WTC11 (cell line): ENCODE results near the gene CST3.

Experiments used
- CREM ChIP-seq: sonication (generic); formaldehyde crosslinking; IDR thresholded peaks from 2 replicates; pipeline ENCODE4 v1.8.1; 2022; ENCODE audit warnings: mild to moderate bottlenecking, missing genetic modification reagents, moderate library complexity
- FOXJ3 ChIP-seq: sonication (generic); formaldehyde crosslinking; IDR thresholded peaks from 2 replicates; pipeline ENCODE4 v1.9.0; 2021; ENCODE audit warnings: missing genetic modification reagents, mild to moderate bottlenecking, borderline replicate concordance
- FOXK1 ChIP-seq: sonication (generic); formaldehyde crosslinking; IDR thresholded peaks from 2 replicates; pipeline ENCODE4 v1.8.0; 2022; ENCODE audit warnings: mild to moderate bottlenecking, moderate library complexity, missing genetic modification reagents
- GTF2I ChIP-seq: fragments of 250-450 bp; sonication (Bioruptor Pico); conservative IDR thresholded peaks from 2 replicates; pipeline ENCODE4 v1.4.0; 2021; ENCODE audit warnings: mild to moderate bottlenecking
- JUN ChIP-seq: sonication (generic); formaldehyde crosslinking; IDR thresholded peaks from 2 replicates; pipeline ENCODE4 v1.8.0; 2023; ENCODE audit warnings: mild to moderate bottlenecking, missing genetic modification reagents
- MAX ChIP-seq: sonication (generic); formaldehyde crosslinking; IDR thresholded peaks from 2 replicates; pipeline ENCODE4 v1.8.0; 2022; ENCODE audit warnings: mild to moderate bottlenecking, missing genetic modification reagents
- SP1 ChIP-seq: sonication (generic); formaldehyde crosslinking; conservative IDR thresholded peaks from 2 replicates; pipeline ENCODE4 v1.8.1; 2022; ENCODE audit warnings: missing genetic modification reagents
- ZNF232 ChIP-seq: sonication (generic); formaldehyde crosslinking; IDR thresholded peaks from 2 replicates; pipeline ENCODE4 v1.8.0; 2022; ENCODE audit warnings: mild to moderate bottlenecking, missing genetic modification reagents
- TF ChIP-seq, protein P1 (sequence below): fragments of 200-600 bp; IDR thresholded peaks from 2 replicates; pipeline ENCODE4 v1.8.0; 2022; ENCODE audit warnings: antibody characterized with exemption

GRCh38 chr20:23649830-23650417 is 12.2 kb upstream of the CST3 start:
- TF ChIP-seq SP1 (CRISPR knock-in tag), result no peak
- no peak for TF ChIP-seq JUN (CRISPR knock-in tag)
- no peak for TF ChIP-seq GTF2I (CRISPR knock-in tag)
- TF ChIP-seq ZNF232 (CRISPR knock-in tag), result no peak
- no peak for TF ChIP-seq FOXK1
- no peak for TF ChIP-seq CREM (CRISPR knock-in tag)
- TF ChIP-seq, protein P1, sequence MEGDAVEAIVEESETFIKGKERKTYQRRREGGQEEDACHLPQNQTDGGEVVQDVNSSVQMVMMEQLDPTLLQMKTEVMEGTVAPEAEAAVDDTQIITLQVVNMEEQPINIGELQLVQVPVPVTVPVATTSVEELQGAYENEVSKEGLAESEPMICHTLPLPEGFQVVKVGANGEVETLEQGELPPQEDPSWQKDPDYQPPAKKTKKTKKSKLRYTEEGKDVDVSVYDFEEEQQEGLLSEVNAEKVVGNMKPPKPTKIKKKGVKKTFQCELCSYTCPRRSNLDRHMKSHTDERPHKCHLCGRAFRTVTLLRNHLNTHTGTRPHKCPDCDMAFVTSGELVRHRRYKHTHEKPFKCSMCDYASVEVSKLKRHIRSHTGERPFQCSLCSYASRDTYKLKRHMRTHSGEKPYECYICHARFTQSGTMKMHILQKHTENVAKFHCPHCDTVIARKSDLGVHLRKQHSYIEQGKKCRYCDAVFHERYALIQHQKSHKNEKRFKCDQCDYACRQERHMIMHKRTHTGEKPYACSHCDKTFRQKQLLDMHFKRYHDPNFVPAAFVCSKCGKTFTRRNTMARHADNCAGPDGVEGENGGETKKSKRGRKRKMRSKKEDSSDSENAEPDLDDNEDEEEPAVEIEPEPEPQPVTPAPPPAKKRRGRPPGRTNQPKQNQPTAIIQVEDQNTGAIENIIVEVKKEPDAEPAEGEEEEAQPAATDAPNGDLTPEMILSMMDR, result no peak
- no peak for TF ChIP-seq FOXJ3 (CRISPR knock-in tag)
- TF ChIP-seq MAX (CRISPR knock-in tag), result no peak
